DND-41 (cell line): Measurements from ENCODE around the gene IFNL4.

Experiments used
- ATAC-seq: fragments of 200-7000 bp; cut with Tn5 transposase; 3 replicates; pipeline ENCODE4 v1.9.1; 2021; ENCODE audit warnings: low read depth; ENCODE audit not compliant: insufficient read depth
- DNase-seq: peaks from one replicate; pipeline ENCODE4 v3.0.0-alpha.2; 2020
- H2AFZ ChIP-seq: 2 replicates; pipeline ENCODE4 v1.6.0; 2012; ENCODE audit warnings: low read depth, low read length
- H3K27ac ChIP-seq: 2 replicates; pipeline ENCODE4 v1.5.1; 2012; ENCODE audit warnings: low read length, inconsistent platforms
- H3K27me3 ChIP-seq: fragments of 200-600 bp; sonication (generic); 2 replicates; pipeline ENCODE4 v1.6.0; 2012; ENCODE audit warnings: low read length, mild to moderate bottlenecking, inconsistent platforms; ENCODE audit not compliant: insufficient read depth, poor library complexity
- H3K36me3 ChIP-seq: 2 replicates; pipeline ENCODE4 v1.5.1; 2012; ENCODE audit warnings: low read length, inconsistent platforms; ENCODE audit not compliant: insufficient read depth
- H3K4me1 ChIP-seq: 2 replicates; pipeline ENCODE4 v1.5.1; 2012; ENCODE audit warnings: mild to moderate bottlenecking, low read length; ENCODE audit not compliant: insufficient read depth
- H3K4me2 ChIP-seq: 2 replicates; pipeline ENCODE4 v1.6.0; 2012; ENCODE audit warnings: mild to moderate bottlenecking, moderate library complexity, low read length, inconsistent platforms; ENCODE audit not compliant: insufficient read depth
- H3K4me3 ChIP-seq, 2 experiments: fragments of 200-600 bp in 1 of 2; shearing (Covaris generic) in 1 of 2; 2 replicates each; pipeline ENCODE4 v1.5.1; 2012 to 2016; ENCODE audit warnings: inconsistent platforms in 2 of 2, low read length in 2 of 2, mild to moderate bottlenecking in 2 of 2, low read depth in 1 of 2, moderate library complexity in 1 of 2
- H3K79me2 ChIP-seq: 2 replicates; pipeline ENCODE4 v1.6.0; 2012; ENCODE audit warnings: low read length, inconsistent platforms; ENCODE audit not compliant: insufficient read depth
- H3K9ac ChIP-seq: 2 replicates; pipeline ENCODE4 v1.6.0; 2012; ENCODE audit warnings: low read depth, mild to moderate bottlenecking, inconsistent platforms, low read length, moderate library complexity
- H3K9me3 ChIP-seq: 2 replicates; pipeline ENCODE4 v1.5.1; 2012; ENCODE audit warnings: low read length, moderate library complexity, mild to moderate bottlenecking, inconsistent platforms; ENCODE audit not compliant: insufficient read depth, severe bottlenecking
- H4K20me1 ChIP-seq: 2 replicates; pipeline ENCODE4 v1.6.0; 2012; ENCODE audit warnings: low read length; ENCODE audit not compliant: insufficient read depth
- EZH2 ChIP-seq: IDR thresholded peaks from 3 replicates; pipeline ENCODE4 v1.6.1; 2012; ENCODE audit warnings: borderline replicate concordance, low read depth, mild to moderate bottlenecking, moderate library complexity, low read length, inconsistent platforms; ENCODE audit not compliant: severe bottlenecking
- TF ChIP-seq, protein P1 (sequence below): IDR thresholded peaks from 2 replicates; pipeline ENCODE4 v1.5.1; 2012; ENCODE audit warnings: borderline replicate concordance, low read length, moderate library complexity, mild to moderate bottlenecking; ENCODE audit not compliant: poor library complexity, severe bottlenecking; ENCODE audit errors: extremely low read depth

The IFNL4 gene

DNA sequence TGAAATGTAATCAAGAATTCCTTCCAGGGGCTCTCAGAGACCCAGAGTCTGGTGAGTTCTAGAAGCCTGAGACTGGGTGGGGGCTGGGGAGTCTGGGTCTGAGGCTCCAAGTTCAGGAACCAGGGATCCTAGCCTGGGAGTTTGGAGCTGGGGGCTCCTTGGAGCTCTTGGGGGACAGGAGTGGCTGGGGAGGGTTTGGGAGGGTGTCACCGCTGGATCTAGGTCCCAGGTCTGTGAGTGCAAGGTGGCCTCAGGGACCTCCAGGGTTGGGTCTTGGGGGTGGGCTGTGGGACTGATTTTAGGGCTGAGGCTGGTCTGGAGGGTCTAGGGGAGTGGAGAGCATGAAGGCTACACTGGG, 45.7 kb downstream of the IFNL4 start:
- ATAC-seq (no peak), DNase-seq (no peak)
- Histone ChIP-seq H4K20me1 (no peaks in the 10 kb centered on the region), H3K4me2 (no peak overlapping the region), H3K9me3 (no peaks in the 10 kb centered on the region), H2AFZ (no peak overlapping the region), H3K27ac (no peak overlapping the region), H3K79me2 (no peaks in the 10 kb centered on the region), H3K27me3 (peaks cover 4% of the 10 kb centered on the region), H3K4me1 (no peaks in the 10 kb centered on the region), H3K36me3 (no peaks in the 10 kb centered on the region), H3K9ac (no peak overlapping the region), H3K4me3 (no peak overlapping the region)
- TF ChIP-seq EZH2, result no peak
- TF ChIP-seq, protein P1, sequence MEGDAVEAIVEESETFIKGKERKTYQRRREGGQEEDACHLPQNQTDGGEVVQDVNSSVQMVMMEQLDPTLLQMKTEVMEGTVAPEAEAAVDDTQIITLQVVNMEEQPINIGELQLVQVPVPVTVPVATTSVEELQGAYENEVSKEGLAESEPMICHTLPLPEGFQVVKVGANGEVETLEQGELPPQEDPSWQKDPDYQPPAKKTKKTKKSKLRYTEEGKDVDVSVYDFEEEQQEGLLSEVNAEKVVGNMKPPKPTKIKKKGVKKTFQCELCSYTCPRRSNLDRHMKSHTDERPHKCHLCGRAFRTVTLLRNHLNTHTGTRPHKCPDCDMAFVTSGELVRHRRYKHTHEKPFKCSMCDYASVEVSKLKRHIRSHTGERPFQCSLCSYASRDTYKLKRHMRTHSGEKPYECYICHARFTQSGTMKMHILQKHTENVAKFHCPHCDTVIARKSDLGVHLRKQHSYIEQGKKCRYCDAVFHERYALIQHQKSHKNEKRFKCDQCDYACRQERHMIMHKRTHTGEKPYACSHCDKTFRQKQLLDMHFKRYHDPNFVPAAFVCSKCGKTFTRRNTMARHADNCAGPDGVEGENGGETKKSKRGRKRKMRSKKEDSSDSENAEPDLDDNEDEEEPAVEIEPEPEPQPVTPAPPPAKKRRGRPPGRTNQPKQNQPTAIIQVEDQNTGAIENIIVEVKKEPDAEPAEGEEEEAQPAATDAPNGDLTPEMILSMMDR, result no peak

DNA sequence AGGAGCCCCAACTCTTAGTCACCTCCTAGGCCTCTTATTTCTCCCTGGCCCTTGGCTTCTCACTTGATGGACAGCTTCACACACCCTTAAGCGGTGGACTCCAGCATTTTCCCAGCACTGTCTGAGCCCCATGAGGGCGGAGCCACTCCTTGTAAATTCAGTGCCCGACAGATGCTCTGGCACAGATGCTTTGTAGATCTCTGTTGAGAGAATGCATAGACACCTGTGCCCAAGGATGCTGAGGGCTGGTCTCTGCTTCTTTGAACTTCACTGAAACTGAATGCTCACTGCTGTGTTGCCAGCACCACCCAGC, 47.9 kb downstream of the IFNL4 start:
- H3K4me1 ChIP-seq, result no peaks in the 10 kb centered on the region
- TF ChIP-seq EZH2, result no peak
- TF ChIP-seq, protein P1, result no peak
- no peak overlapping the region for H3K27ac ChIP-seq
- H2AFZ ChIP-seq, result no peak overlapping the region
- ATAC-seq, result no peak
- H3K4me2 ChIP-seq, result no peak overlapping the region
- H4K20me1 ChIP-seq, result no peaks in the 10 kb centered on the region
- no peak overlapping the region for H3K9ac ChIP-seq
- H3K36me3 ChIP-seq, result no peaks in the 10 kb centered on the region
- no peak for DNase-seq
- no peak overlapping the region for H3K4me3 ChIP-seq
- H3K9me3 ChIP-seq, result no peaks in the 10 kb centered on the region
- H3K27me3 ChIP-seq, result no peaks in the 10 kb centered on the region
- no peaks in the 10 kb centered on the region for H3K79me2 ChIP-seq

DNA sequence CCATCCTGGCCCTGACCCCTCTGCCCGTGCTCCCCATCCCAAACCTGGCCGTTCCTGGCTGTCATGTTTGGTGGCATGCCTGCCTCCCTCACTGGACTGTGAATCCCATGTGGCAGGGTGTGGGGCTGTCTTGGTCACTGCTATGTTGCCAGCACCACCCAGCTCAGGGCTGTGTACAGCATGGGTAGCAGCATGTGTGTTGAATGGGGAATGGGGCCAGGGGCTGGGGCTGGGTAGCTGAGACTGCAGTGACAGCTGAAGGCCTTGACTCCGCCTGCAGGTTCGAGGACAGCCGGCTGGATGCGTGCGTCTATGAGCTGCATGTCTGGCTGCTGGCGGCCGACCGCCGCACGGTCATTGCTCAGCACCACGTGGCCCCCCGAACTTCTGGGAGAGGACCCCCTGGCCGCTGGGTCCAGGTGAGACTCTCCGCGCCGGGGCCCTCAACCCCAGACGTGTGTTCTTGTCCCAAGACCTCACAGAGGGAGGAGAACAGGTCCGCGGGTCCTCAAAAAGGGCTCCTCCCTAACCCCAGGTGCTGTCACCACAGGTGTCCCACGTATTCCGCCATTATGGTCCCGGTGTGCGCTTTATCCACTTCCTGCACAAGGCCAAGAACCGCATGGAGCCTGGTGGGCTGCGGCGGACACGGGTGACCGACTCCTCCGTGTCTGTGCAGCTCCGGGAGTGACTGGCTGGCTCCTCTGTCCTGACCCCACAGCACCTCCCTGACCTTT, 48.4 kb downstream of the IFNL4 start:
- Histone ChIP-seq H2AFZ (no peak overlapping the region), H4K20me1 (no peaks in the 10 kb centered on the region), H3K27me3 (no peaks in the 10 kb centered on the region), H3K36me3 (no peaks in the 10 kb centered on the region), H3K27ac (no peak overlapping the region), H3K4me1 (no peaks in the 10 kb centered on the region), H3K4me2 (no peak overlapping the region), H3K79me2 (no peaks in the 10 kb centered on the region), H3K9ac (no peak overlapping the region), H3K4me3 (no peak overlapping the region), H3K9me3 (no peaks in the 10 kb centered on the region)
- TF ChIP-seq, protein P1, result no peak
- TF ChIP-seq EZH2, result no peak
- ATAC-seq, result no peak
- no peak for DNase-seq

DNA sequence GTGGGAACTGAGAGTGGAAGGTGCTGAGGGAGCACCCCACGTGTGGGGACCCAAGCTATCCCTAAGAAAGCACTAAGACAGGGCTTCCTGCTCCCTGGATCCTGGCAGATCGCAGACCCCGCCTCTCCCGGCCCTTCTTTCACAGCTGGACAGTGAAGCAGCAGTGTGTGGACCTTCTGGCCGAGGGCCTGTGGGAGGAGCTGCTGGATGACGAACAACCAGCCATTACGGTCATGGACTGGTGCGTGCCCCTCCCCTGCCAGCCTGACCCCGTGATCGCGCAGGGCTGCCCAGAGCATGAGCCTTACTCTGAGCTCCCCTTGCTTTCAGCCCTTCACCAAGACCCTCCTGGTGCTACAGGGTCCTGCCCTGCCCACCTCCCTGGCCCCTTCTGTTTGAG, 49.6 kb downstream of the IFNL4 start:
- no peak overlapping the region for H3K4me2 ChIP-seq
- no peaks in the 10 kb centered on the region for H3K36me3 ChIP-seq
- no peaks in the 10 kb centered on the region for H3K79me2 ChIP-seq
- no peaks in the 10 kb centered on the region for H3K9me3 ChIP-seq
- no peak overlapping the region for H3K9ac ChIP-seq
- no peak for ATAC-seq
- H2AFZ ChIP-seq, result no peak overlapping the region
- no peak overlapping the region for H3K27ac ChIP-seq
- no peaks in the 10 kb centered on the region for H3K4me1 ChIP-seq
- no peak overlapping the region for H3K4me3 ChIP-seq
- no peaks in the 10 kb centered on the region for H3K27me3 ChIP-seq
- no peak for DNase-seq
- TF ChIP-seq, protein P1, result no peak
- no peak for TF ChIP-seq EZH2
- no peaks in the 10 kb centered on the region for H4K20me1 ChIP-seq
